VCaP (cell line): Measurements from ENCODE around the gene TUBA4A.
A peak's percentile ranks its signal among the peaks of the same experiment; 100 is the strongest.

Experiments used
- H3K27ac ChIP-seq: fragments of 450-650 bp; 2 replicates; pipeline ENCODE4 v1.5.1; 2017
- TF ChIP-seq, protein P1 (sequence below): fragments of 450-650 bp; conservative IDR thresholded peaks from 2 replicates; pipeline ENCODE4 v1.5.1; 2017; ENCODE audit warnings: mild to moderate bottlenecking, moderate library complexity

Gene TUBA4A

DNA sequence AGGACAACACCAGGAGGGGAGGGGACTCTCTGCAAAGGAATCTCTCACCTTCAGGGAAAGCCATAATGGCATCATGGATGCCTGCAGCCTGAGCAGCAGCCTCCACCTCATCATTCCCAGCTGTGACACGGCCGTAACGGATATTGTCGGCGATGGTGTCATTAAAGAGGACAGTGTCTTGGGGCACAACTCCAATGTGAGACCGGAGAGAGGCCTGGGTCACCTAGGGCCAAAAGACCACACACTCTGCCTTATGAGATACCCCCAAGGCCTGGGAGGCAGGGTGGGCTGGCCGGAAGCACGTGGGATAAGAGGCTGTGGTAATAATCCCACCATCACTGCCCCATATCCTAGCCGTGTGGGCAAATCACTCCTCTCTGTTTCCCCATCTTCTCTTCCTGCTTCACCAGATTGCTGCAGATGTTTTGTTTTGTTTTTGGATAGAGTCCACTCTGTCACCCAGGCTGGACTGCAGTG is 42.8 kb downstream of the TUBA4A start:
- TF ChIP-seq, protein P1, sequence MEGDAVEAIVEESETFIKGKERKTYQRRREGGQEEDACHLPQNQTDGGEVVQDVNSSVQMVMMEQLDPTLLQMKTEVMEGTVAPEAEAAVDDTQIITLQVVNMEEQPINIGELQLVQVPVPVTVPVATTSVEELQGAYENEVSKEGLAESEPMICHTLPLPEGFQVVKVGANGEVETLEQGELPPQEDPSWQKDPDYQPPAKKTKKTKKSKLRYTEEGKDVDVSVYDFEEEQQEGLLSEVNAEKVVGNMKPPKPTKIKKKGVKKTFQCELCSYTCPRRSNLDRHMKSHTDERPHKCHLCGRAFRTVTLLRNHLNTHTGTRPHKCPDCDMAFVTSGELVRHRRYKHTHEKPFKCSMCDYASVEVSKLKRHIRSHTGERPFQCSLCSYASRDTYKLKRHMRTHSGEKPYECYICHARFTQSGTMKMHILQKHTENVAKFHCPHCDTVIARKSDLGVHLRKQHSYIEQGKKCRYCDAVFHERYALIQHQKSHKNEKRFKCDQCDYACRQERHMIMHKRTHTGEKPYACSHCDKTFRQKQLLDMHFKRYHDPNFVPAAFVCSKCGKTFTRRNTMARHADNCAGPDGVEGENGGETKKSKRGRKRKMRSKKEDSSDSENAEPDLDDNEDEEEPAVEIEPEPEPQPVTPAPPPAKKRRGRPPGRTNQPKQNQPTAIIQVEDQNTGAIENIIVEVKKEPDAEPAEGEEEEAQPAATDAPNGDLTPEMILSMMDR, result no peak
- peak overlapping the region; percentile 9; the same call in 1 of the 2 replicates for H3K27ac ChIP-seq

DNA sequence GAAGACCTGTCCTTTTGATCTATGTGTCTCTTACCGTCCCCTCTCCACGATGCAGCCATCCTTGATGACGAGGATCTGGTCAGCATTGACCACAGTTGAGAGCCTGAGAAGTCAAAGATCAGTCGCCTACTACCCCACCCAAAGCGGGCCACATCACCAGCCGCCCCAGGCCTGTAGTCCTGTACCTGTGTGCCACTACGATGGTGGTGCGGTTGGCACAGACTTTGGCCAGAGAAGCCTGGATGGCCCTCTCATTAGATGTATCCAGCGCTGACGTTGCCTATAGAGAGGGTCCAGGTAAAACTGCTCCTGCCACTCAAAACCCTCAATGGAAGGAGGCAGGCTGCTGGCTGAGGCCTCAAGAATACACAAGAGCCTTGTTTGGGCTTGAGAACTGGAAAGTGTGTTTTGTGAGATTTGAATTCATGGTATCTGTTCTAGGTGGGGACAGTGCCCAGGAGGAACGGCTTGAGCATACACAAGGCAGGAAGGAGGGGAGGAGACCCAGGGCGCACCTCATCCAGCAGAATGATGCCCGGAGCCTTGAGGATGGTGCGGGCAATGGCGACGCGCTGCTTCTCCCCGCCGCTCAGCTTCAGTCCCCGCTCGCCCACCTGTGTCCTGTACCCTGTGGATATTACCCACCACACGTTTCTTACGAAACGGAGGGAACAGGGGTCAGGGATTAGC is 43.4 kb downstream of the TUBA4A start:
- TF ChIP-seq, protein P1, result no peak
- peak overlapping the region; percentile 9; the same call in 1 of the 2 replicates for H3K27ac ChIP-seq

DNA sequence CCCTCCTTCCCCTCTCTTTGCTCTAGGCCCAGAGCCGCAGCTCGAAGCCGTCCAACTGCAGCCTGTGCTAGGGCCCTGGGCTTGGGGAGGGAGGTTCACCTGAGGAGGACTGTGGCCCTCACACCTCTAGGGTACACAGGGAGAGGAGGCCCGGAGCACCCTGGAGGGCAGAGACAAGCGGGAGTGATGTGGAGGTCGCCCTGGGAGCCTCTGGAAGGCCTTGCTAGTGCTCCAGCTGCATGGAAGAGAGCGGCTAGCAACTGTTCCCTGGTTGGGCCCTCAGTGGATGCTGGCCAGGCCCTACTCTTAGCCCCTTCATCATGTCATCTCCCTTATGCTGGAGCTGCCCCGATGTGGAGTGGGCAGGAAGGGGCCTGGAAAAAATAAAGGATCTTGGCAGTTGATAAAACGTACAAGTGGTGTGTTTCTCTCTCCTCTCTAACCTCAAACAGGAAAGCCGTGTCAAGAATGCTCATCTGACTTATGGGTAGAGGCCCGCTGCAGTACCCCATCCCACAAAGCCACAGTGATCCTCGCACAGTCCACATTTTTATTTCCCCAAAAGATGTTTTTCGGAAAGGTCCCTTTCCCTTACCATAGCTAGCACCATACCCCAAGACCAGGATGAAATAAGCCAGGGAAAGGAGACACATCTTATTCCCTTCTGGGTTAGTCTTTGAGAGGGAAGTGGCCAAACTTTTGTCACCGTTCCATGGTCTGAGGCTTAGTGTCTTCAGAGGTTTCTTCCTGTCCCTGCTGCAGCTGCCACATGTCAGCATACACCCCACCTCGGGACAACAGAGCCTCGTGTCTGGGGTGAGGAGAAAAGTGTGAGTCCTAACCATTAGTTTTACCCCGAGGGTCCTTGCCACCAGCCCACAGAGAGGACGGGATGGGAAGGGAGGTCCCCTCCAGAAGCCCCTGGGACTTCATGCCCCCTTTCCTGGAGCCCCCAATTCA is 44.2 kb downstream of the TUBA4A start:
- peak overlapping the region; percentile 89 for H3K27ac ChIP-seq
- TF ChIP-seq, protein P1, result no peak

DNA sequence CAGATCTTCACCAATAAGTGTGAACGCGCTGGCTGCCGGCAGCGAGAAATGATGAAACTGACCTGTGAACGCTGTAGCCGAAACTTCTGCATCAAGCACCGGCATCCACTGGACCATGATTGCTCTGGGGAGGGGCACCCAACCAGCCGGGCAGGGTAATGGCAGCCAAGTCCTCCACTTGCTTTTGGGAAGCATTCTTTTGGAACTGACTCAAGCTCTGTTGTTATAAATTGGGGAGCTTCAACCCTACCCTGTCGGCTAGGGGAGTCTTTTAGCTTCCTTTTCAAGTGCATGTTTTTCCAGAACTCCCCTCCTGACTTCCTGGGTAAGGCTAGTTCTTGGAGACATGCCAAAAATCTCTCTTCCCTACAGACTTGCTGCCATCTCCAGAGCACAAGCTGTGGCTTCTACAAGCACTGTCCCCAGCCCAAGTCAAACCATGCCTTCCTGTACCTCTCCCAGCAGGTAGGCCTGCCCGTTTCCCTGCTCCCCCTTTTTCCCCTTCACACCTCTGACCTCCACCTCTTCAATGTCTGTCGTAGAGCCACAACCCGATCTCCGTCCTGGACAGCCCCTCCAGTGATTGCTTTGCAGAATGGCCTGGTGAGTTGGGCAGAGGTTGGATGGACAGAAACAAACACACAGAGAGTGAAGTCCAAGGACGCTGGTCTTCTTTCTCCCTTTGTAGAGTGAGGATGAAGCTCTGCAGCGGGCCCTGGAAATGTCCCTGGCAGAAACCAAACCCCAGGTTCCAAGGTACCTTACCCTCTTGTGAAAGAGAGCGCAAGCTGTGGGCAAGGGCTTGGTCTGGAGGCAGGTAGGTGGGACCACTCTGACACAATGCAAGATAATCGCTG is 45.6 kb downstream of the TUBA4A start:
- peak overlapping the region; percentile 89 for H3K27ac ChIP-seq
- TF ChIP-seq, protein P1, result no peak

DNA sequence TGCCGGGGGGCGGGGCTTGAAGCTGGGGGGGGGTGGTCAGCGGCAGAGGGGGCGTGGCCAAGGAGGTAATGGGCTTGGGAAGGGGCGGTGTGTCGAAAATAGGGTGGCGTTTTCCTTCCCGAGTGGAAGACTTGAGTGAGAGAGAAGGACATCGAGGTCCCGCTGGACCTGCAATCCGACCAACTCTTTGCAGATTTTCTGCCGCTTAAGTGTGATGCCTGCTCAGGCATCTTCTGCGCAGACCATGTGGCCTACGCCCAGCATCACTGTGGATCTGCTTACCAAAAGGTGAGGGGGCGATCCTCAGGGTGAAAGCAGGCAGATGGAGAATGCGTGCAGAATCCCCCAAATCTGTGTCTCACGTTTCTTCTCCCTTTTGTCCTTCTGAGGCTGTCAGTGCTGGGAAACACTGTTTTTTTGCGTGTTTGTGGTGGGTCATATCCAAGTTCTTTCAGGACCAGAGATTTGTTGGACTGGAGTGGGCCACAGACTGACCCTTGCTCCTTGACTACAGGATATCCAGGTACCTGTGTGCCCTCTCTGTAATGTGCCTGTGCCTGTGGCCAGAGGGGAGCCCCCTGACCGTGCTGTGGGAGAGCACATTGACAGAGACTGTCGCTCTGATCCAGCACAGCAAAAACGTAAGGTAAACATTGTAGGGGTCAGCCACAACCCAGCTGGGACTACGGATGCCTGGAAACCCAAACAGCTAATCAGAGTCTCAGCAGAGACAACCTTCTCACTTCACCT is 46.4 kb downstream of the TUBA4A start:
- H3K27ac ChIP-seq, result peak overlapping the region; percentile 89
- TF ChIP-seq, protein P1, result no peak

DNA sequence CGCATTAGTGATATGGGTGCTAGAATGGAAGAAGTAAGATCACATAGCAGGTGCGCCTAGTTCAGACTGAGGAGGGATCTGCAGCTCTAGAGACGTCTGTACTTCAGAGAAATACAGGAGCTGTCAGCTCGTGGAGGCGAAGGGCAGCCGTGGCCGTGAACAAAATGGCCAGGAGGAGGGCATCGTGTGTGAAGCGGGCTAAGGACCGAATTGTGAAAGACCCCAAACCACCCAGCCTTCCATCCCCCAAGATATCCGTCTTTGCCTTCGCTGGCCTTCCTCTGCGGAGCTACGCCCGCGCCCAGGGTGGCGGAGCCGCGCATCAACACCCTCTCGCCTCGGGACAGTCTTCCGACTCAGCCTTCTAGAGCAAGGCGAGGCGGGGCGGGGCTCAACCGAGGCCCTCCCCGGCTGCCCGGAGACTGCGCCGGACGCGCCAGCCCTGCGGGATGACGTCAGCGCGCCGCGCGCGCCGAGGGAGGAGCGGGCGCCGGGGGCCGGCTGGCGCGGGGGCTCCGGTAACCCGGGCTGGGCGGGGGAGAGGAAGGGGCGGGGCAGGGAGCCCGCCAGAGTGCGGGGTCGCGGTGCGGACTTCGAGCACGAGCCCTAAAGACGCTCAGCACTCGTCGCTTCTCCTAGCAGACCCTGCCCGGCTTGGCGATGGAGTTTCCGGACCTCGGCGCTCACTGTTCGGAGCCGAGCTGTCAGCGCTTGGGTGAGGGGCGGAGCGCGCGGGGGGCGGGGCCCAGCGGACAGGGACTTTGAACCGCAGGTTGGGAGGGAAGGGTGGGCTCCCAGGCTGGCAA is 47.2 kb downstream of the TUBA4A start, which contains the start of gene ZFAND2B:
TSS of gene ZFAND2B (plus strand) at position 455 of the 806 bp plus-strand sequence. CDS start at position 661, 206 bp downstream.
- TF ChIP-seq, protein P1, result no peak; the same call in 1 of the 2 replicates
- H3K27ac ChIP-seq, result peak within 1 kb of the TSS; percentile 89
